HFFc6 (cell line): ENCODE measurements around the gene LRRC59. TPM values are rescaled to one million over a fixed set of nuclear protein-coding genes. Genes with fewer than 3 reads are reported as not detected.
A peak's percentile ranks its signal among the peaks of the same experiment; 100 is the strongest.
"Not testable (repeated sequence)": the region's sequence is repeated elsewhere in the genome, so short reads cannot be mapped to it uniquely, and the experiment has no call there.

Source experiments
- DNase-seq: peaks from one replicate; pipeline ENCODE4 v3.0.0-alpha.2; 2018
- H3K27ac Mint-ChIP-seq: 2 replicates; pipeline ENCODE4 v1.8.0; 2020; ENCODE audit warnings: mild to moderate bottlenecking, mixed read lengths
- H3K27me3 Mint-ChIP-seq: 2 replicates; pipeline ENCODE4 v1.8.0; 2021; ENCODE audit warnings: mild to moderate bottlenecking, moderate library complexity, mixed read lengths; ENCODE audit not compliant: insufficient read depth
- H3K36me3 Mint-ChIP-seq: 2 replicates; pipeline ENCODE4 v1.8.0; 2021; ENCODE audit warnings: low read depth, mixed read lengths
- H3K4me1 Mint-ChIP-seq: 2 replicates; pipeline ENCODE4 v1.8.0; 2020; ENCODE audit warnings: low read depth, mixed read lengths
- H3K4me3 Mint-ChIP-seq: 2 replicates; pipeline ENCODE4 v1.8.0; 2020; ENCODE audit warnings: mild to moderate bottlenecking, moderate library complexity, mixed read lengths
- H3K9me3 Mint-ChIP-seq: 2 replicates; pipeline ENCODE4 v1.8.0; 2020; ENCODE audit warnings: mild to moderate bottlenecking, mixed read lengths
- CTCF ChIP-seq: fragments of 200-600 bp; sonication (generic); IDR thresholded peaks from 2 replicates; pipeline ENCODE4 v1.5.0; 2021; ENCODE audit warnings: antibody characterized with exemption, mild to moderate bottlenecking
- total RNA-seq, 6 experiments: library from RNA; stranded (reverse); fragmentation: NEBNext Ultra II Directional; extraction: Animal tissue kit (Norgen Biotek cat#: 25700); gene quantifications; 2 replicates in 1 of 6; 3 replicates in 5 of 6; pipeline ENCODE4 v1.2.3, GENCODE V29; 2021

Gene LRRC59
- total RNA-seq, 6 experiments from 2014 or later: 214 to 272 (median 261) TPM

GRCh38 chr17:50430821-50431618 is 33.7 kb upstream of the LRRC59 start:
- TF ChIP-seq CTCF: no peak
- Mint-ChIP-seq H3K36me3 (peaks cover 8% of the 10 kb centered on the region; the same call in 1 of the 2 replicates), H3K27me3 (no peaks in the 10 kb centered on the region), H3K4me1 (peaks cover 24% of the 10 kb centered on the region), H3K27ac (no peak overlapping the region), H3K4me3 (no peak overlapping the region), H3K9me3 (no peaks in the 10 kb centered on the region)
- DNase-seq: no peak

- no peak for DNase-seq
- Mint-ChIP-seq H3K9me3 (no peaks in the 10 kb centered on the region), H3K27me3 (no peaks in the 10 kb centered on the region), H3K4me1 (peaks cover 35% of the 10 kb centered on the region), H3K4me3 (no peak overlapping the region), H3K27ac (no peak overlapping the region), H3K36me3 (peaks cover 8% of the 10 kb centered on the region; the same call in 1 of the 2 replicates)
- no peak for TF ChIP-seq CTCF
Observed at GRCh38 chr17:50429793-50430192, 32.5 kb upstream of the LRRC59 start.

- no peak overlapping the region for H3K4me3 Mint-ChIP-seq
- DNase-seq: no peak
- H3K9me3 Mint-ChIP-seq: no peaks in the 10 kb centered on the region
- peaks cover 44% of the 10 kb centered on the region for H3K4me1 Mint-ChIP-seq
- no peak for TF ChIP-seq CTCF
- no peaks in the 10 kb centered on the region for H3K27me3 Mint-ChIP-seq
- no peak overlapping the region for H3K27ac Mint-ChIP-seq
- peaks cover 8% of the 10 kb centered on the region; the same call in 1 of the 2 replicates for H3K36me3 Mint-ChIP-seq
Observed at GRCh38 chr17:50428831-50429424, 31.6 kb upstream of the LRRC59 start.

- not testable (repeated sequence) for H3K27me3 Mint-ChIP-seq, H3K27ac Mint-ChIP-seq, H3K9me3 Mint-ChIP-seq, H3K4me3 Mint-ChIP-seq, DNase-seq, H3K36me3 Mint-ChIP-seq
- H3K4me1 Mint-ChIP-seq: peaks cover 52% of the 10 kb centered on the region
Observed at GRCh38 chr17:50428126-50428525, 30.8 kb upstream of the LRRC59 start.

GRCh38 chr17:50426814-50427787 is 29.8 kb upstream of the LRRC59 start:
- peak overlapping the region; percentile 88 for H3K4me3 Mint-ChIP-seq
- no peaks in the 10 kb centered on the region for H3K27me3 Mint-ChIP-seq

More at GRCh38 chr17:50426814-50427787, 29.8 kb upstream of the LRRC59 start:
- peak; percentile 10 for DNase-seq
- TF ChIP-seq CTCF: peak; percentile 36
- Mint-ChIP-seq H3K9me3 (no peaks in the 10 kb centered on the region), H3K27ac (peak overlapping the region; percentile 76), H3K36me3 (peaks cover 8% of the 10 kb centered on the region; the same call in 1 of the 2 replicates), H3K4me1 (peaks cover 52% of the 10 kb centered on the region)
